K562 (cell line): ENCODE results near the gene PLXNA2. TPM values are rescaled to one million over a fixed set of nuclear protein-coding genes. Genes with fewer than 3 reads are reported as not detected.
A peak's percentile ranks its signal among the peaks of the same experiment; 100 is the strongest.

Experiments used
- ATAC-seq: fragments of 200-7000 bp; cut with Tn5 transposase; 3 replicates; pipeline ENCODE4 v1.9.1; 2020; ENCODE audit warnings: moderate library complexity
- BruUV-seq: library from RNA; stranded (reverse); fragments of 400-500 nt; replicated peaks from 2 replicates; lab custom pipeline; 2021; lab: Mats Ljungman, UMichigan
- CTCF ChIA-PET: fragments of 300-600 bp; formaldehyde crosslinking; extraction: SDS; loops from one replicate; lab custom pipeline; 2021; ENCODE audit warnings: low intra/inter-chr PET ratio; lab: Yijun Ruan, JAX
- POLR2A ChIA-PET: fragments of 300-600, 350-650 bp; sonication (Branson Sonifier 250); formaldehyde crosslinking; extraction: SDS; loops from one replicate; lab custom pipeline; 2021; ENCODE audit warnings: antibody characterized with exemption, inconsistent platforms; lab: Yijun Ruan, JAX
- DNase-seq, 4 experiments: peaks; one replicate each; pipeline versions ENCODE4 v3.0.0 to v3.0.0-alpha.2; 2011 to 2018; ENCODE audit warnings: low spot score in 3 of 4, mixed read lengths in 3 of 4; ENCODE audit errors: extremely low read depth in 1 of 4
- FAIRE-seq: peaks from 2 replicates; lab custom pipeline; 2011; peaks lifted over from hg19 to GRCh38; lab: Jason Lieb, UNC
- H2AFZ ChIP-seq: 2 replicates; pipeline ENCODE4 v1.6.0; 2011; ENCODE audit warnings: low read depth, low read length, control low read depth, inconsistent platforms
- H3K27ac ChIP-seq: fragments of 200-600 bp; 3 replicates; pipeline ENCODE4 v1.8.0; 2011; ENCODE audit warnings: low read depth, mild to moderate bottlenecking, control low read depth, inconsistent platforms, low read length, moderate library complexity, mixed read lengths; ENCODE audit errors: extremely low read depth
- H3K27me3 ChIP-seq, 2 experiments: fragments of 300-600 bp in 1 of 2; 2 replicates in 1 of 2; 3 replicates in 1 of 2; pipeline versions ENCODE4 v1.6.0 to v1.8.0; 2011; ENCODE audit warnings: inconsistent platforms in 2 of 2, low read length in 2 of 2, mild to moderate bottlenecking in 1 of 2, mixed read lengths in 1 of 2, moderate library complexity in 1 of 2; ENCODE audit not compliant: control insufficient read depth in 2 of 2, insufficient read depth in 2 of 2
- H3K36me3 ChIP-seq: fragments of 300-600 bp; 3 replicates; pipeline ENCODE4 v1.8.0; 2011; ENCODE audit warnings: mild to moderate bottlenecking, low read length, inconsistent platforms; ENCODE audit not compliant: control insufficient read depth, insufficient read depth
- H3K4me1 ChIP-seq, 2 experiments: fragments of 200-600 bp in 1 of 2; replicated peaks in 1 of 2; 2 replicates in 1 of 2; 3 replicates in 1 of 2; pipeline versions ENCODE4 v1.5.1 to v1.8.0; 2011; ENCODE audit warnings: inconsistent platforms in 2 of 2, low read length in 2 of 2, mild to moderate bottlenecking in 1 of 2, mixed read lengths in 1 of 2, moderate library complexity in 1 of 2; ENCODE audit not compliant: control insufficient read depth in 2 of 2, insufficient read depth in 2 of 2
- H3K4me2 ChIP-seq: 2 replicates; pipeline ENCODE4 v1.6.1; 2011; ENCODE audit warnings: low read length, control low read depth, inconsistent platforms, mixed read lengths; ENCODE audit not compliant: insufficient read depth
- H3K4me3 ChIP-seq: fragments of 200-600 bp; sonication (generic), shearing (Covaris generic); 2 replicates; pipeline ENCODE4 v1.5.1; 2016; ENCODE audit warnings: control low read depth, inconsistent platforms
- H3K79me2 ChIP-seq: fragments of 200-600 bp; 3 replicates; pipeline ENCODE4 v1.8.0; 2011; ENCODE audit warnings: low read length, inconsistent platforms; ENCODE audit not compliant: control insufficient read depth, insufficient read depth
- H3K9ac ChIP-seq, 2 experiments: 2 replicates each; pipeline versions ENCODE4 v1.6.0 to v1.6.1; 2011; ENCODE audit warnings: low read depth in 2 of 2, low read length in 2 of 2, control low read depth in 1 of 2, inconsistent platforms in 1 of 2, mild to moderate bottlenecking in 1 of 2, mixed read lengths in 1 of 2; ENCODE audit not compliant: insufficient read depth in 1 of 2
- H3K9me1 ChIP-seq: one replicate; pipeline ENCODE4 v1.6.0; 2011; ENCODE audit warnings: inconsistent platforms, mild to moderate bottlenecking, low read length, moderate library complexity; ENCODE audit not compliant: control insufficient read depth, insufficient read depth
- H3K9me3 ChIP-seq: replicated peaks from 2 replicates; pipeline ENCODE4 v1.5.1; 2011; ENCODE audit warnings: low read depth, low read length, inconsistent platforms; ENCODE audit not compliant: control insufficient read depth, insufficient read depth
- H4K20me1 ChIP-seq: replicated peaks from 2 replicates; pipeline ENCODE4 v1.6.1; 2011; ENCODE audit warnings: low read length, inconsistent platforms, mixed read lengths; ENCODE audit not compliant: control insufficient read depth, insufficient read depth
- CREB1 ChIP-seq, 2 experiments: sonication (generic) in 1 of 2; formaldehyde crosslinking in 1 of 2; IDR thresholded peaks; 2 replicates each; pipeline versions ENCODE4 v1.6.1 to v1.8.0; 2012 to 2022; ENCODE audit warnings: inconsistent platforms in 1 of 2, mild to moderate bottlenecking in 1 of 2, missing genetic modification reagents in 1 of 2, moderate library complexity in 1 of 2
- CSDE1 ChIP-seq, 2 experiments: fragments of 450-650 bp; IDR thresholded peaks; 2 replicates each; pipeline ENCODE4 v1.6.1; 2016; ENCODE audit warnings: mild to moderate bottlenecking in 1 of 2
- FIP1L1 ChIP-seq: fragments of 200-400 bp; formaldehyde crosslinking; IDR thresholded peaks from 2 replicates; pipeline ENCODE4 v1.6.1; 2018; ENCODE audit warnings: mild to moderate bottlenecking, low read depth, low read length; ENCODE audit not compliant: poor library complexity, severe bottlenecking
- HLTF ChIP-seq: fragments of 450-650 bp; IDR thresholded peaks from 2 replicates; pipeline ENCODE4 v1.6.1; 2016
- POLR2AphosphoS5 ChIP-seq: IDR thresholded peaks from 2 replicates; pipeline ENCODE4 v1.6.1; 2011; ENCODE audit warnings: mild to moderate bottlenecking, low read depth, low read length, moderate library complexity; ENCODE audit not compliant: control insufficient read depth, insufficient read depth
- RBM15 ChIP-seq: fragments of 200-400 bp; formaldehyde crosslinking; IDR thresholded peaks from 2 replicates; pipeline ENCODE4 v1.6.1; 2018; ENCODE audit warnings: mild to moderate bottlenecking, low read length, moderate library complexity; ENCODE audit not compliant: insufficient read depth
- SLC30A9 ChIP-seq: fragments of 250-450 bp; sonication (Bioruptor Pico); IDR thresholded peaks from 2 replicates; pipeline ENCODE4 v1.8.0; 2022; ENCODE audit warnings: mild to moderate bottlenecking, moderate library complexity
- SPI1 ChIP-seq: IDR thresholded peaks from 2 replicates; pipeline ENCODE4 v1.6.1; 2011; ENCODE audit warnings: low read depth, low read length, control low read depth, borderline replicate concordance
- ZNF24 ChIP-seq: fragments of 450-650 bp; IDR thresholded peaks from 2 replicates; pipeline ENCODE4 v1.6.1; 2016
- WGBS: fragments of 100-300 bp; shearing (Covaris generic); methylation state at CpG from one replicate; pipeline ENCODE4 v1.1.6; 2016; ENCODE audit warnings: low coverage, mixed read lengths; ENCODE audit not compliant: insufficient coverage; ENCODE audit errors: missing lambda C conversion rate; 5-methylcytosine and 5-hydroxymethylcytosine counted together
- in situ Hi-C: fragments of 300-500 bp; cut with MboI; formaldehyde crosslinking; loops from 4 replicates; pipeline ENCODE4 v1.15.0; 2018; ENCODE audit warnings: inconsistent platforms, mixed read lengths
- intact Hi-C: fragments of 100-400 bp; cut with micrococcal nuclease; formaldehyde crosslinking; loops from 2 replicates; pipeline ENCODE4 v1.14.2; 2022
- polyA plus RNA-seq, 8 experiments: library from polyadenylated mRNA; depleted of rRNA in 4 of 8; stranded (reverse) in 5 of 8; unstranded in 3 of 8; fragments of >200 nt; fragmentation: Nextera tagmentation in 2 of 8; fragmentation: Illumina TruSeq in 1 of 8; extraction: Ambion mirVana in 2 of 8; extraction: Trizol in 1 of 8; gene quantifications; 2 replicates each; pipeline versions ENCODE4 v1.2.1 to v1.2.3, GENCODE V29; 2011 to 2014; ENCODE audit warnings: inconsistent platforms in 1 of 8, missing spikeins in 1 of 8
- total RNA-seq, 7 experiments: library from RNA; depleted of rRNA in 6 of 7; stranded (reverse); fragments of >200 nt in 6 of 7; fragmentation: Illumina TruSeq in 2 of 7; extraction: Trizol in 2 of 7; gene quantifications; 2 replicates each; pipeline versions ENCODE4 v1.2.1 to v1.2.3, GENCODE V29; 2011 to 2021; ENCODE audit warnings: low replicate concordance in 1 of 7
- TF ChIP-seq, protein P1 (sequence below): fragments of 450-650 bp; IDR thresholded peaks from 2 replicates; pipeline ENCODE4 v1.6.1; 2014; ENCODE audit warnings: low read depth, mild to moderate bottlenecking, moderate library complexity, borderline replicate concordance
- TF ChIP-seq, protein P2 (sequence below): sonication (generic); formaldehyde crosslinking; IDR thresholded peaks from 2 replicates; pipeline ENCODE4 v1.8.1; 2023; ENCODE audit warnings: mild to moderate bottlenecking, missing genetic modification reagents

Gene PLXNA2
- total and polyA plus RNA-seq, 9 of the 15 experiments (the other 6 are each of a cell fraction or from before 2014, with no cell fraction given), result 0.01 to 1.3 (median 0.32) TPM

DNA sequence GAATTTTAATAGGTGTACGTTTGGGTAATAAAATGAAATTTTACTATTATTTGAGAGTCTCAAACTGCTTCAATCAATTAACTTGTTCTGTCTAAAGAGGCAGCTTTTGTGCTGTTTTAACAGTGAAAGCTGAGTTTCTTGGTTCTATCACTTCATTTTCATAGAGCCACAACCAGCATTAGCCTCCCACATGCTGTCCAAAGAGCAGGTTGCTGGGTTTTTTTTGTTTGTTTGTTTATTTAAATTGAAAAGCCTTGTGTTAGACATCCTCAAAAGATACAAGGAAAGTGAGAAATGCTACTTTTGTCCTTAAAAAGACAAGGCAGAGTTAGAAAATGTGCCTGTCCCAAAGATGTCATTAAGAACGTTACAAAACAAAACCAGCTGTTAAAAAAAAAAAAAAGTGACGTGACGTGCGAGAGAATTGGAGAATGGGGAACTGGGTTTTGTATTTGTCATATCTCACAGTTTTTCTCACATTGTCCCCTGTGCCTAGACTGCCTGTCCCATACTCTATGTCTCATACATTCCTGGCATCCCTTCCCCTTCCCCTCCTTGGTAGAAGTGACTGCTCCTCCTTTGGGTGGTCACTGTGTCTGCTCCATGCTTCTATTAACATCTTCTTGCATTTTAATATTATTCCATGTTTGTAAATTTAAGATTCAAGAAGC is 270.2 kb downstream of the PLXNA2 start:
- 3% methylated on average over 5 of the region's 5 CpGs for WGBS
- ChIA-PET POLR2A (interaction anchor here (0.7 to 1.3 kb wide), 3 partner anchors 10 to 152 kb away, joined by 3 to 4 read pairs (median 4); no protein-coding TSS in a partner anchor), CTCF (no interaction called here)
- Histone ChIP-seq H3K27me3 (peaks cover 29 to 37% of the 10 kb centered on the region in 2 experiments), H2AFZ (no peak overlapping the region), H3K9me3 (no peaks in the 10 kb centered on the region), H3K27ac (no peak overlapping the region), H3K79me2 (no peaks in the 10 kb centered on the region), H3K9ac (no peak overlapping the region), H3K9me1 (no peaks in the 10 kb centered on the region), H4K20me1 (no peaks in the 10 kb centered on the region), H3K4me2 (no peak overlapping the region), H3K36me3 (no peaks in the 10 kb centered on the region), H3K4me1 (no peaks in the 10 kb centered on the region), H3K4me3 (no peak overlapping the region)
- BruUV-seq, result no TSS peak
- intact Hi-C loops (no loop called here), in situ Hi-C loops (no loop called here)
- FAIRE-seq (peak; percentile 6), DNase-seq (no peak), ATAC-seq (no peak)
- TF ChIP-seq SPI1 (peak; percentile 48; the same call in 1 of the 2 replicates), CREB1 (IDR thresholded peaks at IDR 0.05) (no peak), CREB1 (CRISPR knock-in tag; IDR thresholded peaks at IDR 0.05) (no peak)

DNA sequence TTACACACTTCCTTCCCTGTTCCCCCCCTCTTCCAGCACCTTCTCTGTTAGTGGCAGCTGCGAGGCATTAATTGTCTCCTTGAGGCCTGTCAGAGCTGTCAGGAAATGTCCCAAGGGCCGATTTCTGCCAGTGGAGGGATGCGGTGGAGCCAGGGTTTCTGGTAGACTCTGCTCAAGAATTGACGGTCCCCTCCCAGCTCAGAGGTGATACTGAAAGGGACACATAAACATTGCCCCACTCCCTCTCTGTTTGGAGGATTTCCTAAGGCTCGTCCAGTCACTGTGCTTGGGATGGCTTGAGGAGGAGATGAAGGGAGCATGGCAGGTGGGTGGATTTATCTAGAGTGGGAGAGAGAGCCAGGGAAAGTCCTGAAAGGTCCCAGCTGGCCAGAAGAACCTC is 271.8 kb downstream of the PLXNA2 start:
- no peaks in the 10 kb centered on the region for H3K36me3 ChIP-seq
- POLR2A ChIA-PET, result interaction anchor here (1.0 kb wide), 1 partner anchor 26 kb away, joined by 5 read pairs; no protein-coding TSS in a partner anchor
- no peaks in the 10 kb centered on the region for H3K9me1 ChIP-seq
- H3K4me2 ChIP-seq, result no peak overlapping the region
- intact Hi-C loops (no loop called here), in situ Hi-C loops (no loop called here)
- no TSS peak for BruUV-seq
- ATAC-seq (no peak; the same call in 1 of the 3 replicates), DNase-seq (no peak)
- H3K79me2 ChIP-seq, result no peaks in the 10 kb centered on the region
- H3K4me3 ChIP-seq, result no peak overlapping the region
- CTCF ChIA-PET, result no interaction called here
- H3K9me3 ChIP-seq, result no peaks in the 10 kb centered on the region
- H4K20me1 ChIP-seq, result no peaks in the 10 kb centered on the region
- peaks cover 24 to 32% of the 10 kb centered on the region in 2 experiments for H3K27me3 ChIP-seq
- 0% methylated on average over 5 of the region's 5 CpGs for WGBS
- no peaks in the 10 kb centered on the region for H3K4me1 ChIP-seq
- no peak overlapping the region for H3K9ac ChIP-seq
- TF ChIP-seq HLTF (no peak), RBM15 (no peak), CSDE1 (IDR thresholded peaks at IDR 0.05) (no peak), FIP1L1 (no peak), POLR2AphosphoS5 (no peak), SLC30A9 (CRISPR knock-in tag) (no peak), ZNF24 (no peak)
- TF ChIP-seq, protein P1, sequence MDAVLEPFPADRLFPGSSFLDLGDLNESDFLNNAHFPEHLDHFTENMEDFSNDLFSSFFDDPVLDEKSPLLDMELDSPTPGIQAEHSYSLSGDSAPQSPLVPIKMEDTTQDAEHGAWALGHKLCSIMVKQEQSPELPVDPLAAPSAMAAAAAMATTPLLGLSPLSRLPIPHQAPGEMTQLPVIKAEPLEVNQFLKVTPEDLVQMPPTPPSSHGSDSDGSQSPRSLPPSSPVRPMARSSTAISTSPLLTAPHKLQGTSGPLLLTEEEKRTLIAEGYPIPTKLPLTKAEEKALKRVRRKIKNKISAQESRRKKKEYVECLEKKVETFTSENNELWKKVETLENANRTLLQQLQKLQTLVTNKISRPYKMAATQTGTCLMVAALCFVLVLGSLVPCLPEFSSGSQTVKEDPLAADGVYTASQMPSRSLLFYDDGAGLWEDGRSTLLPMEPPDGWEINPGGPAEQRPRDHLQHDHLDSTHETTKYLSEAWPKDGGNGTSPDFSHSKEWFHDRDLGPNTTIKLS, result no peak
- TF ChIP-seq, protein P2, sequence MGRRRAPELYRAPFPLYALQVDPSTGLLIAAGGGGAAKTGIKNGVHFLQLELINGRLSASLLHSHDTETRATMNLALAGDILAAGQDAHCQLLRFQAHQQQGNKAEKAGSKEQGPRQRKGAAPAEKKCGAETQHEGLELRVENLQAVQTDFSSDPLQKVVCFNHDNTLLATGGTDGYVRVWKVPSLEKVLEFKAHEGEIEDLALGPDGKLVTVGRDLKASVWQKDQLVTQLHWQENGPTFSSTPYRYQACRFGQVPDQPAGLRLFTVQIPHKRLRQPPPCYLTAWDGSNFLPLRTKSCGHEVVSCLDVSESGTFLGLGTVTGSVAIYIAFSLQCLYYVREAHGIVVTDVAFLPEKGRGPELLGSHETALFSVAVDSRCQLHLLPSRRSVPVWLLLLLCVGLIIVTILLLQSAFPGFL (CRISPR knock-in tag), result no peak
- TF ChIP-seq, all 486 proteins: peak for 0
- FAIRE-seq, result no peak
- Histone ChIP-seq H3K27ac (no peak overlapping the region), H2AFZ (no peak overlapping the region)
